OCI-LY7 (cell line): Measurements from ENCODE around the gene SLC49A4.

Experiments
- EZH2phosphoT487 ChIP-seq: fragments of 200-600 bp; sonication (generic); IDR thresholded peaks from 2 replicates; pipeline ENCODE4 v1.6.1; 2018; ENCODE audit warnings: low read depth, borderline replicate concordance, mild to moderate bottlenecking, mixed run types, antibody characterized with exemption, low read length, moderate library complexity, mixed read lengths
- TF ChIP-seq, protein P1 (sequence below): fragments of 200-600 bp; sonication (generic); conservative IDR thresholded peaks from 2 replicates; pipeline ENCODE4 v1.5.1; 2014; ENCODE audit warnings: mild to moderate bottlenecking, antibody characterized with exemption, low read length, moderate library complexity, mixed read lengths

GRCh38 chr3:122886946-122887345 lies 92.1 kb downstream of the SLC49A4 start:
- TF ChIP-seq, protein P1, sequence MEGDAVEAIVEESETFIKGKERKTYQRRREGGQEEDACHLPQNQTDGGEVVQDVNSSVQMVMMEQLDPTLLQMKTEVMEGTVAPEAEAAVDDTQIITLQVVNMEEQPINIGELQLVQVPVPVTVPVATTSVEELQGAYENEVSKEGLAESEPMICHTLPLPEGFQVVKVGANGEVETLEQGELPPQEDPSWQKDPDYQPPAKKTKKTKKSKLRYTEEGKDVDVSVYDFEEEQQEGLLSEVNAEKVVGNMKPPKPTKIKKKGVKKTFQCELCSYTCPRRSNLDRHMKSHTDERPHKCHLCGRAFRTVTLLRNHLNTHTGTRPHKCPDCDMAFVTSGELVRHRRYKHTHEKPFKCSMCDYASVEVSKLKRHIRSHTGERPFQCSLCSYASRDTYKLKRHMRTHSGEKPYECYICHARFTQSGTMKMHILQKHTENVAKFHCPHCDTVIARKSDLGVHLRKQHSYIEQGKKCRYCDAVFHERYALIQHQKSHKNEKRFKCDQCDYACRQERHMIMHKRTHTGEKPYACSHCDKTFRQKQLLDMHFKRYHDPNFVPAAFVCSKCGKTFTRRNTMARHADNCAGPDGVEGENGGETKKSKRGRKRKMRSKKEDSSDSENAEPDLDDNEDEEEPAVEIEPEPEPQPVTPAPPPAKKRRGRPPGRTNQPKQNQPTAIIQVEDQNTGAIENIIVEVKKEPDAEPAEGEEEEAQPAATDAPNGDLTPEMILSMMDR, result no peak
- no peak for TF ChIP-seq EZH2phosphoT487
